HG03108 (cell line): ENCODE results near the gene TCP1.
"Not testable (repeated sequence)": the region's sequence is repeated elsewhere in the genome, so short reads cannot be mapped to it uniquely, and the experiment has no call there.

Source experiments
- ATAC-seq: cut with Tn5 transposase; IDR thresholded peaks from one replicate; pipeline ENCODE4 v1.9.1; 2021; ENCODE audit warnings: moderate library complexity; ENCODE audit not compliant: unreplicated experiment

Gene TCP1

GRCh38 chr6:159789377-159790148 lies at the start of gene TCP1:
Gene TCP1, minus strand, starts transcription at chr6:159789602. Its CDS starts 134 bp downstream, at chr6:159789468.
- peak; percentile 70 for ATAC-seq

GRCh38 chr6:159838020-159838744 lies 48.8 kb upstream of the TCP1 start:
- no peak for ATAC-seq

- no peak for ATAC-seq
Measured at GRCh38 chr6:159837511-159837910, 48.1 kb upstream of the TCP1 start.

GRCh38 chr6:159836718-159837490 lies 47.5 kb upstream of the TCP1 start:
- no peak for ATAC-seq

- no peak for ATAC-seq
Measured at GRCh38 chr6:159833997-159834603, 44.7 kb upstream of the TCP1 start.

- ATAC-seq, result no peak
Measured at GRCh38 chr6:159833556-159833955, 44.2 kb upstream of the TCP1 start.

GRCh38 chr6:159832946-159833345 lies 43.5 kb upstream of the TCP1 start:
- no peak for ATAC-seq

- ATAC-seq, result no peak
Measured at GRCh38 chr6:159831373-159831679, 41.9 kb upstream of the TCP1 start.

- ATAC-seq, result no peak
Measured at GRCh38 chr6:159830501-159831372, 41.3 kb upstream of the TCP1 start.

GRCh38 chr6:159829526-159829925 lies 40.1 kb upstream of the TCP1 start:
- ATAC-seq, result no peak

- ATAC-seq, result no peak
Measured at GRCh38 chr6:159828074-159828473, 38.7 kb upstream of the TCP1 start.

- ATAC-seq, result no peak
Measured at GRCh38 chr6:159826968-159827647, 37.7 kb upstream of the TCP1 start.

- no peak for ATAC-seq
Measured at GRCh38 chr6:159826004-159826403, 36.6 kb upstream of the TCP1 start.

- not testable (repeated sequence) for ATAC-seq
Measured at GRCh38 chr6:159824690-159825089, 35.3 kb upstream of the TCP1 start.

- no peak for ATAC-seq
Measured at GRCh38 chr6:159823953-159824352, 34.6 kb upstream of the TCP1 start.

GRCh38 chr6:159821726-159822125 lies 32.3 kb upstream of the TCP1 start:
- ATAC-seq, result no peak

- ATAC-seq, result no peak
Measured at GRCh38 chr6:159821122-159821521, 31.7 kb upstream of the TCP1 start.

- ATAC-seq, result no peak
Measured at GRCh38 chr6:159819932-159820640, 30.7 kb upstream of the TCP1 start.

- no peak for ATAC-seq
Measured at GRCh38 chr6:159819098-159819497, 29.7 kb upstream of the TCP1 start.
